Right lobe of liver (tissue), 4 donors: ENCODE results near the gene CAMK2D.

Experiments
- CTCF ChIP-seq, 4 donors: fragments of 200-600 bp in 3 of 4; fragments of 450-650 bp in 1 of 4; IDR thresholded peaks; one replicate each; pipeline versions ENCODE4 v1.5.1 to v1.8.0; 2016 to 2022; ENCODE audit warnings: antibody characterized with exemption in 4 of 4, mild to moderate bottlenecking in 2 of 4
- POLR2A ChIP-seq: fragments of 450-650 bp; IDR thresholded peaks from one replicate; pipeline ENCODE4 v1.6.1; 2017; ENCODE audit warnings: antibody characterized with exemption, mild to moderate bottlenecking
- donor health status: DM: no; HTN: no; CAD: no.
- donor health status: DM: no; HTN: no; CAD: no.
- donor health status: DM: no; HTN: yes; CAD: no.

GRCh38 chr4:113528395-113528794, 233.1 kb downstream of the CAMK2D start:
- TF ChIP-seq CTCF (IDR thresholded peaks at IDR 0.05) (no peak), POLR2A (no peak)
